NCI-H146 (cell line): ENCODE data around the gene TMEM117.
"Not testable (repeated sequence)": the region's sequence is repeated elsewhere in the genome, so short reads cannot be mapped to it uniquely, and the experiment has no call there.

Experiments
- DNase-seq: peaks from one replicate; lab custom pipeline; 2025; lab: John Stamatoyannopoulos, UW

The TMEM117 gene

DNA sequence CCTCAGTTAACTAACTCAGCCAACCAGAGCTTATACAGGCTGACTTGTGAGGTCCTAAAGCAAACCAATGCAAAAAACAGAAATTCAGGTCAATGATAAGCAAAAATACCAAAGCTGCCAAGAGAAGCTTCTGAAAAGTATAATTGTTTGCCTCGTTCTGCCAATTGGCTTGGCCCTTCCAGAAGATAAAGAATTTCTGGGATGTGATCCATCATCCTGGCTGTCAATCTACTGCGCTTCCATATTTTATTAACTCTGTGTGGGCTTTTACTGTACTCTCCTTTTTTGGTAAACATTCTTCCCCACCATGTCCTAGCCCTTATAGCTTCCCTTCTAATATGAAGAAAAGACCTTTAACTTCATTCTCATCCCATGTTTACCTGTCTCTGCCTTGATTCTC lies 387.9 kb downstream of the TMEM117 start:
- no peak for DNase-seq

DNA sequence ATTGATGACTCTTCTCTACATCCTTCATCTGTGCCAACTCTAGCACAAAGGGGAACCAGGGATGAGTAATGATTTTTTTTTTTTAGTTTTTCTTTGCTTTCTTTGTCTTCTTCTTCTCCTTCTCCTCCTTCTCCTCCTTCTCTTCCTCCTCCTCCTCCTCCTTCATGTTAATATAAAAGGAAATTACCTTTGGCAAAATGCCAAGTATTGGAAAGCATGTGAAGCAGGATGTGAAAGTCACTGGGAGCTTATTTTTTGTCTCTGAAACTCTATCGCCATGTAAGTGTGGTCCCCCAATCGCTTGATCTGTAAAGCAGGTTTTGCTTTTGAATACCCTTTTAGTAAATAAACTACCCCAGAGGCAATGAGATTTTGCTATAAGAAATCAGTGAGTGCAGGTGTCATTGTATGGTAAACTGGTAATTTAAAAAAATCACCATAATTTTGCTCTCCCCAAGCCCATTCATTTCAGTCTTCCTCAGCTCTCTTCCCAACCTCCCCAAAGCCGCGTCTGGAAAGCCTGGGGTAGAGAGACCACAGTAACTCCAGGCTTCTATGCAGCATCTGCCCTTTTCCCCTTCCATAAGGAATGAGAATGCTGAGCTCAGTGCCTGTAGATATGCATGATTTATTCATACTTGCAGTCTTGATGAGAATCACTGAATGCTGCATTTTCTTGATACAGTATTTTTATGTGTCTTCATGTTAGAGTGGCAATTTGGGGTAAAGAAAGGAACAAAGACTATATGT lies 388.7 kb downstream of the TMEM117 start:
- DNase-seq: no peak

- no peak for DNase-seq
Observed at GRCh38 chr12:44225149-44225510, 389.2 kb downstream of the TMEM117 start.

GRCh38 chr12:44227616-44228015 lies 391.7 kb downstream of the TMEM117 start:
- DNase-seq: no peak

- DNase-seq: no peak
Observed at GRCh38 chr12:44229846-44230245, 394.0 kb downstream of the TMEM117 start.

- no peak for DNase-seq
Observed at GRCh38 chr12:44235674-44236073, 399.8 kb downstream of the TMEM117 start.

DNA sequence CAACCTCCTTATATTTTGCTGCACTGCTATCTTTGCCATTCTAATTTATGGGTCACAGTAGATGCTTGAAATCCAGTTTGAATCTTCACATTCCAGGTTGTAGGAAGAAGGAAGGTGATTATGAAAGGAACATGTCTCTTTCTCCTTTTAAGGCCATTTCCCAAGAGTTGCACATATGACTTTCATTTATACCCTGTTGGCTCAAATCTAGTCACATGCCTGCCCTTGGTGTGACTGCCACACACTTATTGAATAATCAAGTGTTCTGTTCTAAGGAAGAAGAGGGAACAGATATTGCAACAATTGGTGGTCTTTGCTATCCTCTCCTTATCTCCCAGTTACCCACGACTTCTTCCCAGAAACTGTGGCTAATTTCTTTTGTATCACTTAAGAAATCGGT lies 404.3 kb downstream of the TMEM117 start:
- no peak for DNase-seq

GRCh38 chr12:44245932-44246331 lies 410.1 kb downstream of the TMEM117 start:
- no peak for DNase-seq

DNA sequence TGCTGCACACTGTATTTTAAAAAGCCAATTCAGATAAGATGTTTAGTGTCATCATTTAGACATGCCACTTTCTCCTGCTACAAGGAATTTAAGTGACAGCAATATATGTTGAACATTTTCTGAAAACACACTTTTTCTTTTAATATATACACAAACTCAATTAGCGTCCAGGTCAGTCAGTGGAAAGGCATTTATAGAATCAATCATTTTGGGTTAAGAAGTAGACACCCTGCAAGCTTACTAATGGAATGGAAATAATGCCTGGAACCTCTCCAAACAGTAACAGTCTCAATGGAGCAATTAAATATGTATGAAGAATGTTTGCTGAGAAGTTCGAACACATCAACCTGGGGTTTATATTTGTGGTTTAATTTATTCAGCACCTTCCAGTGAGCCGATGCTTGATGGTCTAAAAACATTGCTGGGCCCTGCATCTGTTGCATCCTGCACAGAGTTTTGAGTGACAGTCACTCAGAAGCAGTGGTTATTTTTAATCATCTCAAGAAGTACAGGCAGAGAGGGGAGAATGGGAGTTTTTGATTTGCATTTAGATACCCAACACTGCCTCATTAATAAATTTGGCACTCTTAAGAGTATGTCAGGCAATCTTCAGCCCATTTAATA lies 410.7 kb downstream of the TMEM117 start:
- DNase-seq: no peak

DNA sequence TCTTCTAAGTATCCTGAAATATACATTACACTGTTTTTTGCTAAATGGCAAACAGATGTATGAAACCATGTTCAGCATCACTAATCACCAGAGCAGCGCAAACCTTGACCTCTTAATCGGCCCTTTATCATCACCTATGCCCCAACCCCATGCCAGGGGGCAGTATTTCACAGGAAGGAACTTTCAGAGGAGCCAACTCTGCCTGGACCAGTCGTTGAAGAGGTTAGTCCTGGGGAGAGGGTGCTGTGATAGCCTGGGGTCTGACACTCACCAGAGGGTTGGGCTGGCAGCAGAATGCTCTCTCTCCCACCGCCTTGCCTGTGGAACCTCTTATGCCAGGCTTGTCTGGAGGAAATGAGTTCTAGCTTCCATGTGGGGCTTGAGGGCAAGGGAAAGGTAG lies 411.7 kb downstream of the TMEM117 start:
- DNase-seq: no peak

GRCh38 chr12:44248436-44248835 lies 412.6 kb downstream of the TMEM117 start:
- no peak for DNase-seq

- not testable (repeated sequence) for DNase-seq
Observed at GRCh38 chr12:44250440-44250839, 414.6 kb downstream of the TMEM117 start.

- DNase-seq: no peak
Observed at GRCh38 chr12:44253338-44253856, 417.5 kb downstream of the TMEM117 start.

- no peak for DNase-seq
Observed at GRCh38 chr12:44258246-44258645, 422.4 kb downstream of the TMEM117 start.

- DNase-seq: no peak
Observed at GRCh38 chr12:44259890-44260289, 424.0 kb downstream of the TMEM117 start.

DNA sequence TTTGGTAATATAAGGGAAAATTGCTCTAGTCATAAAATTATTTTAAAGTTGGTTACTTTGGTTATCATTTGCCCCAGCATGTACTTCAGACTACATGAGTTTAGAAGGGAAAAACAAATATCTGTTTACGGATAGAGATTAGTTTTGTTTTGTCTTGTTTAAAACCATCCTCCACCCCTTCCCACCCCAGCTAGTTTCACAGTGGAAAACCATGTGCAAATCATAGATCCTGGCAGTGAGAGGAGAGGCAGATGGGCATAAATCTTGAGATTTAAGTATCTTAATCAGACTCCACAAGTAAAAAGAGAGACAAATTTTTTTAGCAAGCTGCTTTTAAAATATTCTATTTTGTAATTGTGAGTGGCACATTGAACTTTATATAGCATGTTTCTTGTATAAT lies 424.7 kb downstream of the TMEM117 start:
- DNase-seq: no peak

GRCh38 chr12:44285321-44285960 lies 449.6 kb downstream of the TMEM117 start:
- no peak for DNase-seq

DNA sequence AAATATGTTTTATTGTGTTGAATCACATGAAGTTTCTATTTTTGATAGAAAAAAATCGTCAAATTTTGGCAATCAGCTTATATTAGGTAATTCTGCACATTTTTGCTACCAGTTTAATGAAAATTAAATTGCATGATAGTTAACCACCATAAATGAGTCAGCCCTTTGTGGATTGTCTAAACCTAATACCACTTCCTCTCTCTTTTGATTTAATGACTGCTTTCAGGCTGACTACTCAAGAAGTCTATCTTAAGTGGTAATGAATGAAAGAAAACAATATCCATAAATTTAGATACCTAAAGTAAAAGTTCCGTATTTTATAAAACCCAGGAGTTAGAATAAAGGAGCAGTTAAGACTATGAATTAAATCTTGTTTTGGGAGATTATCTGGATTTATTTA lies 450.5 kb downstream of the TMEM117 start:
- no peak for DNase-seq

DNA sequence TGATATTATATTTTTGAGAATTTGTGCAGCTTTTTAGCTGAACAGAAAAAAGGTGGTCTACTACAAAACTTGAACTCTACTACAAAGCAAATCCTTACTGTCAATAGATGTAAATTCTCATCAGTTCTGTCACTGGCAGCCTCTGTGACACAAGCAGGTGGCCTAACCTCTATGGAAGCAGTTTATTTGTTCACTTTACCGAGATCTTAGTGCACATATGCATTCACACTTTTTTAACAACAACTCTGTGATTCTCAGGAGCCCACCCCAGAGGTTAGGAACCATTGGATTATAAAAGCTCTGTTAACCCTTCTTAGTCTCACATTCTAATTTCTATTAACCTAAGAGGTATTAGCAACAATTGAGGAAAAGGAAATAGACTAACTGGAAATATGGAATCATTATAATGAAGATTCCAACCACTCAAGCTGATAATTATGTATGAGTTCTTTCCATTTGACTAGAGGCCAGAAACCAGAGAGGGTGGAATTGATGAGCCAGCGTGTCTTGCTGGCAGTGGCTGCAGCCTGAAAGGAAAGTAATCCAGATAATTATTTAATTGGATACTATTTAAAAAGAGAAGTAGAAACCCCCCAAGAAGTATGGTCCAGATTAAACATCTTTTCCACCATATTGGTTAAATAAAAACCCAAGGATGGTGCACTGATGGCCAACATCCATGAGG lies 451.1 kb downstream of the TMEM117 start:
- DNase-seq: no peak

DNA sequence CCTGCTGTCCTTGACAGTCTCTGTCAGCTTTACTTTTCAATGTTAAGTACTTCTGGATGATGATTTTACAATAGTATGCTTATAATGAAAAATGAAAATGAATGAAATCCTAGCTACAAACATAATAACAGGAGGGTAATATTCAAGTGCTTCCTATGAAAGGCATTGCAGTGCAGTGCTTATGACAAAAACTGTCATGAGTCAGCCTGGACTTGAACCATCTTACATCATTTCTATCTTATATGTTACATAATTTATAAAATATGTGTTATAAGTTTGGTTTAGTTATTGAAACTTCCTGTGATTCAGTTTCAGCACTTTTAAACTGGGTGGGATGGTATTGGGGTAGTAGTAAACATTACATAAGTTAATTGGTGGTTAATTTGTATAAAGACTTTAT lies 451.7 kb downstream of the TMEM117 start:
- no peak for DNase-seq

GRCh38 chr12:44294649-44295048 lies 458.8 kb downstream of the TMEM117 start:
- no peak for DNase-seq

DNA sequence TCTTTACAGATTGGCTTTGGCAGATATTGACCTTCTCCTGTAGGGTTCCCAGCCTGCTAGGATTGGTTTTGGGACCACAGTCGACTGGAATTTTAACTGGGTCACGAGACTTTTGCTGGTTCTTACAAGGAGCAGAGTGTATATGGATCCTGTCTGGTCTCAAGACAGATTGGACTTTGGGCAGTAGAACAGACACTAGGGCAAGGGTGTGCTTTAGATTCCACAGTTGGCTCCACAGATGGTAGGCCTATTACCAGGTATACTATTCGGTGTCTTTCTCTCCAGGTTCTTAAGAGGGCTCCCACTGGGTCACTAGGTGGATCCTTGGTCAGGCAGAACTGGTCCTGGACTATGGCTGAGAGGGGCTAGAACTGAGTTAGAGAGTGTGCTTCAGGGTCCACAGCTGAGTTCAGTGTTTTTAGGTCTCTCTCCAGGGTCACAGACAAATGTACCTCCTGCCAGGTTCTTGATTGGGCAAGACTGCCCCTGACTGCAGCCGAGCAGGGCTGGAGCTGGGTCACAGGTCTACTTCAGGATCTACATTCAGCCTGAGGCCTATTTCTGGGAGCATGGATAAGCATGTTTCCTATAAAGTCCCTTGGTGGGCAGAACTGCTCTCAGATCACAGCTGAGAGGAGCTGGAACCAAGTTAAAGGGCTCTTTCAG lies 460.2 kb downstream of the TMEM117 start:
- DNase-seq: no peak
